ENCODE results near the gene NAV1.

NAV1 gene

GRCh38 chr1:201496296-201496690 lies 42.6 kb upstream of the NAV1 start:
- Histone ChIP-seq H3K36me3 (ENCODE audit: control insufficient read depth, insufficient read depth, low read length) (no peaks in the 10 kb centered on the region), H3K27me3 (ENCODE audit: control insufficient read depth, insufficient read depth, low read length, poor library complexity, severe bottlenecking) (no peaks in the 10 kb centered on the region), H3K9me3 (ENCODE audit: control insufficient read depth, low read length) (no peaks in the 10 kb centered on the region), H3K4me3 (ENCODE audit: insufficient read depth, low read depth, low read length) (no peak overlapping the region), H3K27ac (ENCODE audit: insufficient read depth, low read depth, low read length, poor library complexity, severe bottlenecking) (no peak overlapping the region), H3K4me1 (ENCODE audit: control insufficient read depth, insufficient read depth, low read length) (peaks cover 32% of the 10 kb centered on the region)
- 84 to 87% methylated on average over 8 of the region's 8 CpGs for WGBS, 2 experiments

- no peak overlapping the region for H3K4me3 ChIP-seq (ENCODE audit: insufficient read depth, low read depth, low read length)
- no peak overlapping the region for H3K27ac ChIP-seq (ENCODE audit: insufficient read depth, low read depth, low read length, poor library complexity, severe bottlenecking)
- H3K4me1 ChIP-seq (ENCODE audit: control insufficient read depth, insufficient read depth, low read length): peaks cover 33% of the 10 kb centered on the region
- no peaks in the 10 kb centered on the region for H3K9me3 ChIP-seq (ENCODE audit: control insufficient read depth, low read length)
- no peaks in the 10 kb centered on the region for H3K36me3 ChIP-seq (ENCODE audit: control insufficient read depth, insufficient read depth, low read length)
- no peaks in the 10 kb centered on the region for H3K27me3 ChIP-seq (ENCODE audit: control insufficient read depth, insufficient read depth, low read length, poor library complexity, severe bottlenecking)
- WGBS, 2 experiments: 94 to 95% methylated on average over 16 of the region's 16 CpGs
Observed at GRCh38 chr1:201497935-201498509, 40.9 kb upstream of the NAV1 start.

GRCh38 chr1:201498621-201499020 lies 40.3 kb upstream of the NAV1 start:
- no peaks in the 10 kb centered on the region for H3K27me3 ChIP-seq (ENCODE audit: control insufficient read depth, insufficient read depth, low read length, poor library complexity, severe bottlenecking)
- H3K36me3 ChIP-seq (ENCODE audit: control insufficient read depth, insufficient read depth, low read length): no peaks in the 10 kb centered on the region
- H3K27ac ChIP-seq (ENCODE audit: insufficient read depth, low read depth, low read length, poor library complexity, severe bottlenecking): no peak overlapping the region
- H3K4me3 ChIP-seq (ENCODE audit: insufficient read depth, low read depth, low read length): no peak overlapping the region
- WGBS, 2 experiments: 88 to 91% methylated on average over 8 of the region's 8 CpGs
- H3K9me3 ChIP-seq (ENCODE audit: control insufficient read depth, low read length): no peaks in the 10 kb centered on the region
- peaks cover 39% of the 10 kb centered on the region for H3K4me1 ChIP-seq (ENCODE audit: control insufficient read depth, insufficient read depth, low read length)

GRCh38 chr1:201499191-201499590 lies 39.7 kb upstream of the NAV1 start:
- 89 to 92% methylated on average over 3 of the region's 3 CpGs for WGBS, 2 experiments
- Histone ChIP-seq H3K4me1 (ENCODE audit: control insufficient read depth, insufficient read depth, low read length) (peaks cover 37% of the 10 kb centered on the region), H3K27me3 (ENCODE audit: control insufficient read depth, insufficient read depth, low read length, poor library complexity, severe bottlenecking) (no peaks in the 10 kb centered on the region), H3K36me3 (ENCODE audit: control insufficient read depth, insufficient read depth, low read length) (no peaks in the 10 kb centered on the region), H3K27ac (ENCODE audit: insufficient read depth, low read depth, low read length, poor library complexity, severe bottlenecking) (no peak overlapping the region), H3K9me3 (ENCODE audit: control insufficient read depth, low read length) (no peaks in the 10 kb centered on the region), H3K4me3 (ENCODE audit: insufficient read depth, low read depth, low read length) (no peak overlapping the region)

GRCh38 chr1:201499795-201500669 lies 38.9 kb upstream of the NAV1 start:
- no peaks in the 10 kb centered on the region for H3K9me3 ChIP-seq (ENCODE audit: control insufficient read depth, low read length)
- H3K4me1 ChIP-seq (ENCODE audit: control insufficient read depth, insufficient read depth, low read length): peaks cover 33% of the 10 kb centered on the region
- H3K4me3 ChIP-seq (ENCODE audit: insufficient read depth, low read depth, low read length): no peak overlapping the region
- WGBS, 2 experiments: 59 to 66% methylated on average over 8 of the region's 8 CpGs
- no peaks in the 10 kb centered on the region for H3K27me3 ChIP-seq (ENCODE audit: control insufficient read depth, insufficient read depth, low read length, poor library complexity, severe bottlenecking)
- peak overlapping the region; percentile 46 for H3K27ac ChIP-seq (ENCODE audit: insufficient read depth, low read depth, low read length, poor library complexity, severe bottlenecking)
- no peaks in the 10 kb centered on the region for H3K36me3 ChIP-seq (ENCODE audit: control insufficient read depth, insufficient read depth, low read length)

- Histone ChIP-seq H3K4me3 (ENCODE audit: insufficient read depth, low read depth, low read length) (no peak overlapping the region), H3K4me1 (ENCODE audit: control insufficient read depth, insufficient read depth, low read length) (peaks cover 31% of the 10 kb centered on the region), H3K9me3 (ENCODE audit: control insufficient read depth, low read length) (no peaks in the 10 kb centered on the region), H3K27me3 (ENCODE audit: control insufficient read depth, insufficient read depth, low read length, poor library complexity, severe bottlenecking) (no peaks in the 10 kb centered on the region), H3K36me3 (ENCODE audit: control insufficient read depth, insufficient read depth, low read length) (no peaks in the 10 kb centered on the region), H3K27ac (ENCODE audit: insufficient read depth, low read depth, low read length, poor library complexity, severe bottlenecking) (peak overlapping the region; percentile 46)
- 57 to 64% methylated on average over 4 of the region's 4 CpGs for WGBS, 2 experiments
Observed at GRCh38 chr1:201500670-201501120, 38.2 kb upstream of the NAV1 start.

GRCh38 chr1:201501144-201501543 lies 37.8 kb upstream of the NAV1 start:
- Histone ChIP-seq H3K36me3 (ENCODE audit: control insufficient read depth, insufficient read depth, low read length) (no peaks in the 10 kb centered on the region), H3K9me3 (ENCODE audit: control insufficient read depth, low read length) (no peaks in the 10 kb centered on the region), H3K27ac (ENCODE audit: insufficient read depth, low read depth, low read length, poor library complexity, severe bottlenecking) (no peak overlapping the region), H3K4me1 (ENCODE audit: control insufficient read depth, insufficient read depth, low read length) (peaks cover 32% of the 10 kb centered on the region), H3K27me3 (ENCODE audit: control insufficient read depth, insufficient read depth, low read length, poor library complexity, severe bottlenecking) (peaks cover 3% of the 10 kb centered on the region), H3K4me3 (ENCODE audit: insufficient read depth, low read depth, low read length) (no peak overlapping the region)
- 90 to 92% methylated on average over 8 of the region's 8 CpGs for WGBS, 2 experiments

- Histone ChIP-seq H3K27ac (ENCODE audit: insufficient read depth, low read depth, low read length, poor library complexity, severe bottlenecking) (no peak overlapping the region), H3K27me3 (ENCODE audit: control insufficient read depth, insufficient read depth, low read length, poor library complexity, severe bottlenecking) (peaks cover 11% of the 10 kb centered on the region), H3K4me1 (ENCODE audit: control insufficient read depth, insufficient read depth, low read length) (peaks cover 38% of the 10 kb centered on the region), H3K36me3 (ENCODE audit: control insufficient read depth, insufficient read depth, low read length) (no peaks in the 10 kb centered on the region), H3K9me3 (ENCODE audit: control insufficient read depth, low read length) (no peaks in the 10 kb centered on the region), H3K4me3 (ENCODE audit: insufficient read depth, low read depth, low read length) (no peak overlapping the region)
- 83 to 84% methylated on average over 10 of the region's 10 CpGs for WGBS, 2 experiments
Observed at GRCh38 chr1:201501812-201502510, 37.0 kb upstream of the NAV1 start.

- H3K27me3 ChIP-seq (ENCODE audit: control insufficient read depth, insufficient read depth, low read length, poor library complexity, severe bottlenecking): peaks cover 16% of the 10 kb centered on the region
- no peaks in the 10 kb centered on the region for H3K9me3 ChIP-seq (ENCODE audit: control insufficient read depth, low read length)
- 89 to 94% methylated on average over 3 of the region's 3 CpGs for WGBS, 2 experiments
- no peaks in the 10 kb centered on the region for H3K36me3 ChIP-seq (ENCODE audit: control insufficient read depth, insufficient read depth, low read length)
- H3K27ac ChIP-seq (ENCODE audit: insufficient read depth, low read depth, low read length, poor library complexity, severe bottlenecking): no peak overlapping the region
- no peak overlapping the region for H3K4me3 ChIP-seq (ENCODE audit: insufficient read depth, low read depth, low read length)
- H3K4me1 ChIP-seq (ENCODE audit: control insufficient read depth, insufficient read depth, low read length): peaks cover 38% of the 10 kb centered on the region
Observed at GRCh38 chr1:201502511-201502857, 36.4 kb upstream of the NAV1 start.
